DND-41 (cell line): ENCODE measurements around the gene CROT.

Experiments
- CTCF ChIP-seq: IDR thresholded peaks from 2 replicates; pipeline ENCODE4 v1.5.1; 2012; ENCODE audit warnings: borderline replicate concordance, low read length, moderate library complexity, mild to moderate bottlenecking; ENCODE audit not compliant: poor library complexity, severe bottlenecking; ENCODE audit errors: extremely low read depth
- EZH2 ChIP-seq: IDR thresholded peaks from 3 replicates; pipeline ENCODE4 v1.6.1; 2012; ENCODE audit warnings: borderline replicate concordance, low read depth, mild to moderate bottlenecking, moderate library complexity, low read length, inconsistent platforms; ENCODE audit not compliant: severe bottlenecking

GRCh38 chr7:87331687-87332252, 13.7 kb upstream of the CROT start:
- no peak for TF ChIP-seq CTCF
- no peak for TF ChIP-seq EZH2
